ENCODE measurements around the gene MYBPH.

Gene MYBPH

GRCh38 chr1:203166192-203166940, 9.3 kb downstream of the MYBPH start:
- no peak overlapping the region for H3K4me3 ChIP-seq (ENCODE audit: low read length)
- peaks cover 56% of the 10 kb centered on the region for H3K27me3 ChIP-seq (ENCODE audit: low read depth, low read length)
- H2AFZ ChIP-seq (ENCODE audit: low read depth, low read length), result no peak overlapping the region
- no peak overlapping the region for H3K4me2 ChIP-seq (ENCODE audit: low read length)
- H4K20me1 ChIP-seq (ENCODE audit: insufficient read depth, low read length), result no peaks in the 10 kb centered on the region
- H3K79me2 ChIP-seq (ENCODE audit: low read length), result no peaks in the 10 kb centered on the region
- no peaks in the 10 kb centered on the region for H3K36me3 ChIP-seq (replicated peaks; ENCODE audit: low read depth, low read length)
- peaks cover 5% of the 10 kb centered on the region for H3K4me1 ChIP-seq (ENCODE audit: low read length)
- no peak overlapping the region for H3K27ac ChIP-seq (ENCODE audit: low read length)
- no peak overlapping the region for H3K9ac ChIP-seq (ENCODE audit: low read length)
- TF ChIP-seq EZH2phosphoT487 (IDR thresholded peaks at IDR 0.05; ENCODE audit: low read depth), result no peak
- TF ChIP-seq, protein P1, sequence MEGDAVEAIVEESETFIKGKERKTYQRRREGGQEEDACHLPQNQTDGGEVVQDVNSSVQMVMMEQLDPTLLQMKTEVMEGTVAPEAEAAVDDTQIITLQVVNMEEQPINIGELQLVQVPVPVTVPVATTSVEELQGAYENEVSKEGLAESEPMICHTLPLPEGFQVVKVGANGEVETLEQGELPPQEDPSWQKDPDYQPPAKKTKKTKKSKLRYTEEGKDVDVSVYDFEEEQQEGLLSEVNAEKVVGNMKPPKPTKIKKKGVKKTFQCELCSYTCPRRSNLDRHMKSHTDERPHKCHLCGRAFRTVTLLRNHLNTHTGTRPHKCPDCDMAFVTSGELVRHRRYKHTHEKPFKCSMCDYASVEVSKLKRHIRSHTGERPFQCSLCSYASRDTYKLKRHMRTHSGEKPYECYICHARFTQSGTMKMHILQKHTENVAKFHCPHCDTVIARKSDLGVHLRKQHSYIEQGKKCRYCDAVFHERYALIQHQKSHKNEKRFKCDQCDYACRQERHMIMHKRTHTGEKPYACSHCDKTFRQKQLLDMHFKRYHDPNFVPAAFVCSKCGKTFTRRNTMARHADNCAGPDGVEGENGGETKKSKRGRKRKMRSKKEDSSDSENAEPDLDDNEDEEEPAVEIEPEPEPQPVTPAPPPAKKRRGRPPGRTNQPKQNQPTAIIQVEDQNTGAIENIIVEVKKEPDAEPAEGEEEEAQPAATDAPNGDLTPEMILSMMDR (IDR thresholded peaks at IDR 0.05; ENCODE audit: low read depth, low read length), result peak; percentile 51
- H3K9me3 ChIP-seq (ENCODE audit: insufficient read depth, low read length), result no peaks in the 10 kb centered on the region

GRCh38 chr1:203165800-203166161, 9.8 kb downstream of the MYBPH start:
- no peak overlapping the region for H2AFZ ChIP-seq (ENCODE audit: low read depth, low read length)
- no peak overlapping the region for H3K4me3 ChIP-seq (ENCODE audit: low read length)
- H3K4me1 ChIP-seq (ENCODE audit: low read length), result peaks cover 5% of the 10 kb centered on the region
- H3K9me3 ChIP-seq (ENCODE audit: insufficient read depth, low read length), result no peaks in the 10 kb centered on the region
- H3K4me2 ChIP-seq (ENCODE audit: low read length), result no peak overlapping the region
- TF ChIP-seq, protein P1 (IDR thresholded peaks at IDR 0.05; ENCODE audit: low read depth, low read length), result no peak
- no peak for TF ChIP-seq EZH2phosphoT487 (IDR thresholded peaks at IDR 0.05; ENCODE audit: low read depth)
- peaks cover 60% of the 10 kb centered on the region for H3K27me3 ChIP-seq (ENCODE audit: low read depth, low read length)
- H3K27ac ChIP-seq (ENCODE audit: low read length), result no peak overlapping the region
- no peak overlapping the region for H3K9ac ChIP-seq (ENCODE audit: low read length)
- no peaks in the 10 kb centered on the region for H4K20me1 ChIP-seq (ENCODE audit: insufficient read depth, low read length)
- H3K79me2 ChIP-seq (ENCODE audit: low read length), result no peaks in the 10 kb centered on the region
- H3K36me3 ChIP-seq (replicated peaks; ENCODE audit: low read depth, low read length), result no peaks in the 10 kb centered on the region

DNA sequence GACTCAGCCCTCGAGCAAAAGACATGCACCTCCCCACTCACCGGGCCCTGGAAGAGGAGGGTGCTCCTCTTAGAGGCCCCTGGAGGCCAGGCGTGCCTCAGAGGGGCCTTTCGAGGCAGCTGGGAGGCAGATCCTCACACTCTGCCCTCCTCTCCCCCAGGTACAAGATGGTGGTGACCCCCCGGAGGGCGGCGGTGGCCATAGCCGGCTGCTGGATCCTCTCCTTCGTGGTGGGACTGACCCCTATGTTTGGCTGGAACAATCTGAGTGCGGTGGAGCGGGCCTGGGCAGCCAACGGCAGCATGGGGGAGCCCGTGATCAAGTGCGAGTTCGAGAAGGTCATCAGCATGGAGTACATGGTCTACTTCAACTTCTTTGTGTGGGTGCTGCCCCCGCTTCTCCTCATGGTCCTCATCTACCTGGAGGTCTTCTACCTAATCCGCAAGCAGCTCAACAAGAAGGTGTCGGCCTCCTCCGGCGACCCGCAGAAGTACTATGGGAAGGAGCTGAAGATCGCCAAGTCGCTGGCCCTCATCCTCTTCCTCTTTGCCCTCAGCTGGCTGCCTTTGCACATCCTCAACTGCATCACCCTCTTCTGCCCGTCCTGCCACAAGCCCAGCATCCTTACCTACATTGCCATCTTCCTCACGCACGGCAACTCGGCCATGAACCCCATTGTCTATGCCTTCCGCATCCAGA, 10.4 kb downstream of the MYBPH start:
- no peaks in the 10 kb centered on the region for H3K9me3 ChIP-seq (ENCODE audit: insufficient read depth, low read length)
- no peak overlapping the region for H3K27ac ChIP-seq (ENCODE audit: low read length)
- H3K36me3 ChIP-seq (replicated peaks; ENCODE audit: low read depth, low read length), result no peaks in the 10 kb centered on the region
- H3K27me3 ChIP-seq (ENCODE audit: low read depth, low read length), result peaks cover 65% of the 10 kb centered on the region
- peaks cover 5% of the 10 kb centered on the region for H3K4me1 ChIP-seq (ENCODE audit: low read length)
- no peak overlapping the region for H2AFZ ChIP-seq (ENCODE audit: low read depth, low read length)
- no peak for TF ChIP-seq EZH2phosphoT487 (IDR thresholded peaks at IDR 0.05; ENCODE audit: low read depth)
- TF ChIP-seq, protein P1 (IDR thresholded peaks at IDR 0.05; ENCODE audit: low read depth, low read length), result no peak
- H3K4me2 ChIP-seq (ENCODE audit: low read length), result no peak overlapping the region
- H3K4me3 ChIP-seq (ENCODE audit: low read length), result no peak overlapping the region
- H3K9ac ChIP-seq (ENCODE audit: low read length), result no peak overlapping the region
- H4K20me1 ChIP-seq (ENCODE audit: insufficient read depth, low read length), result no peaks in the 10 kb centered on the region
- H3K79me2 ChIP-seq (ENCODE audit: low read length), result no peaks in the 10 kb centered on the region

- Histone ChIP-seq H2AFZ (ENCODE audit: low read depth, low read length) (no peak overlapping the region), H3K79me2 (ENCODE audit: low read length) (no peaks in the 10 kb centered on the region), H3K27ac (ENCODE audit: low read length) (no peak overlapping the region), H3K9me3 (ENCODE audit: insufficient read depth, low read length) (no peaks in the 10 kb centered on the region), H4K20me1 (ENCODE audit: insufficient read depth, low read length) (no peaks in the 10 kb centered on the region), H3K4me3 (ENCODE audit: low read length) (no peak overlapping the region), H3K4me2 (ENCODE audit: low read length) (no peak overlapping the region), H3K27me3 (ENCODE audit: low read depth, low read length) (peaks cover 66% of the 10 kb centered on the region), H3K9ac (ENCODE audit: low read length) (no peak overlapping the region), H3K36me3 (replicated peaks; ENCODE audit: low read depth, low read length) (no peaks in the 10 kb centered on the region), H3K4me1 (ENCODE audit: low read length) (peaks cover 5% of the 10 kb centered on the region)
- no peak for TF ChIP-seq EZH2phosphoT487 (IDR thresholded peaks at IDR 0.05; ENCODE audit: low read depth)
- TF ChIP-seq, protein P1 (IDR thresholded peaks at IDR 0.05; ENCODE audit: low read depth, low read length), result no peak
These were observed 11.6 kb downstream of the MYBPH start for GRCh38 chr1:203163891-203164635.
